Endothelial cell of umbilical vein (primary cell): ENCODE results near the gene ITPRID2. TPM values are rescaled to one million over a fixed set of nuclear protein-coding genes. Genes with fewer than 3 reads are reported as not detected.

Experiments used
- BruUV-seq: library from RNA; stranded (reverse); fragments of 400-500 nt; replicated peaks from 2 replicates; lab custom pipeline; 2021; lab: Mats Ljungman, UMichigan
- CTCF ChIA-PET: fragments of 300-600, 350-600 bp; sonication (Branson Sonifier 250); formaldehyde crosslinking; loops from one replicate; lab custom pipeline; 2021; ENCODE audit warnings: antibody characterized with exemption, inconsistent platforms; lab: Charles Lee
- POLR2A ChIA-PET: fragments of 300-600, 350-600 bp; sonication (Branson Sonifier 250); formaldehyde crosslinking; loops from one replicate; lab custom pipeline; 2021; ENCODE audit warnings: antibody characterized with exemption, inconsistent platforms; lab: Charles Lee
- DNase-seq: peaks from one replicate; pipeline ENCODE4 v3.0.0-alpha.2; 2011; ENCODE audit warnings: low read depth, low spot score
- FAIRE-seq: peaks from 2 replicates; lab custom pipeline; 2011; peaks lifted over from hg19 to GRCh38; lab: Jason Lieb, UNC
- H2AFZ ChIP-seq: 2 replicates; pipeline ENCODE4 v1.6.0; 2012; ENCODE audit warnings: low read depth, low read length, control low read depth, inconsistent platforms
- H3K27ac ChIP-seq: 2 replicates; pipeline ENCODE4 v1.5.1; 2011; ENCODE audit warnings: low read depth, mild to moderate bottlenecking, control low read depth, low read length, moderate library complexity; ENCODE audit not compliant: insufficient read depth
- H3K27me3 ChIP-seq, 2 experiments: 2 replicates each; pipeline versions ENCODE4 v1.6.0 to v1.6.1; 2011; ENCODE audit warnings: low read length in 2 of 2, mixed read lengths in 1 of 2; ENCODE audit not compliant: control insufficient read depth in 2 of 2, insufficient read depth in 2 of 2
- H3K36me3 ChIP-seq, 2 experiments: 2 replicates in 1 of 2; 3 replicates in 1 of 2; pipeline ENCODE4 v1.5.1; 2011; ENCODE audit warnings: low read length in 2 of 2, mild to moderate bottlenecking in 1 of 2, moderate library complexity in 1 of 2; ENCODE audit not compliant: control insufficient read depth in 2 of 2, insufficient read depth in 2 of 2; ENCODE audit errors: extremely low read depth in 1 of 2
- H3K4me1 ChIP-seq: 3 replicates; pipeline ENCODE4 v1.5.1; 2011; ENCODE audit warnings: mild to moderate bottlenecking, low read length; ENCODE audit not compliant: control insufficient read depth, insufficient read depth; ENCODE audit errors: extremely low read depth
- H3K4me2 ChIP-seq: 2 replicates; pipeline ENCODE4 v1.6.1; 2011; ENCODE audit warnings: low read length, control low read depth, mixed read lengths; ENCODE audit not compliant: insufficient read depth
- H3K4me3 ChIP-seq, 3 experiments: fragments of 200-600 bp in 1 of 3; sonication (generic), shearing (Covaris generic) in 1 of 3; replicated peaks in 1 of 3; 2 replicates each; pipeline ENCODE4 v1.5.1; 2011 to 2016; ENCODE audit warnings: control low read depth in 3 of 3, low read length in 3 of 3, mild to moderate bottlenecking in 2 of 3, inconsistent platforms in 1 of 3, low read depth in 1 of 3, moderate library complexity in 1 of 3; ENCODE audit not compliant: insufficient read depth in 1 of 3
- H3K79me2 ChIP-seq: 2 replicates; pipeline ENCODE4 v1.6.0; 2012; ENCODE audit warnings: low read length, inconsistent platforms; ENCODE audit not compliant: control insufficient read depth, insufficient read depth
- H3K9ac ChIP-seq: replicated peaks from 2 replicates; pipeline ENCODE3; 2011; ENCODE audit warnings: low read length, control low read depth; ENCODE audit not compliant: insufficient read depth; ENCODE audit errors: extremely low read depth
- H3K9me1 ChIP-seq: replicated peaks from 3 replicates; pipeline ENCODE4 v1.6.0; 2011; ENCODE audit warnings: mild to moderate bottlenecking, low read length; ENCODE audit not compliant: control insufficient read depth, insufficient read depth; ENCODE audit errors: extremely low read depth
- H3K9me3 ChIP-seq: replicated peaks from 2 replicates; pipeline ENCODE4 v1.5.1; 2012; ENCODE audit warnings: low read length, inconsistent platforms; ENCODE audit not compliant: control insufficient read depth, insufficient read depth
- H4K20me1 ChIP-seq: replicated peaks from 2 replicates; pipeline ENCODE3; 2011; ENCODE audit warnings: mild to moderate bottlenecking, low read length; ENCODE audit not compliant: control insufficient read depth, insufficient read depth; ENCODE audit errors: extremely low read depth
- EZH2 ChIP-seq: IDR thresholded peaks from 2 replicates; pipeline ENCODE4 v1.6.1; 2012; ENCODE audit warnings: borderline replicate concordance, low read depth, mild to moderate bottlenecking, moderate library complexity, low read length, inconsistent platforms; ENCODE audit not compliant: severe bottlenecking
- FOS ChIP-seq: IDR thresholded peaks from 2 replicates; pipeline ENCODE4 v1.6.1; 2011; ENCODE audit warnings: mild to moderate bottlenecking, low read length, moderate library complexity, borderline replicate concordance; ENCODE audit not compliant: insufficient read depth
- GATA2 ChIP-seq: IDR thresholded peaks from 2 replicates; pipeline ENCODE4 v1.7.0; 2011; ENCODE audit warnings: low read depth, mild to moderate bottlenecking, moderate library complexity, mixed read lengths, low read length; ENCODE audit not compliant: insufficient read length, insufficient read depth
- JUN ChIP-seq: IDR thresholded peaks from 2 replicates; pipeline ENCODE4 v1.6.1; 2011; ENCODE audit warnings: borderline replicate concordance, low read depth; ENCODE audit not compliant: insufficient read length, insufficient read depth
- MYC ChIP-seq: IDR thresholded peaks from one replicate; pipeline ENCODE4 v1.6.1; 2011; ENCODE audit warnings: mild to moderate bottlenecking, low read depth, low read length
- POLR2A ChIP-seq: IDR thresholded peaks from 2 replicates; pipeline ENCODE4 v1.6.1; 2012; ENCODE audit warnings: low read depth, mild to moderate bottlenecking, control low read depth, low read length
- POLR2AphosphoS5 ChIP-seq: IDR thresholded peaks from 2 replicates; pipeline ENCODE4 v1.6.1; 2012; ENCODE audit warnings: low read depth, mild to moderate bottlenecking, control low read depth, low read length, moderate library complexity; ENCODE audit not compliant: insufficient read depth
- dilution Hi-C: fragments of 300-500 bp; cut with MboI; formaldehyde crosslinking; loops from one replicate; pipeline ENCODE4 v1.15.0; 2019; ENCODE audit warnings: low sequenced_read_pairs; ENCODE audit not compliant: extremely low pct_ligation_motif_present
- intact Hi-C: fragments of 100-400 bp; cut with micrococcal nuclease; formaldehyde crosslinking; loops from one replicate; pipeline ENCODE4 v1.10.0; 2022
- polyA plus RNA-seq, 4 experiments: library from polyadenylated mRNA; depleted of rRNA in 3 of 4; stranded (reverse) in 3 of 4; unstranded in 1 of 4; fragments of >200 nt; gene quantifications; 2 replicates each; pipeline versions ENCODE4 v1.2.1 to v1.2.3, GENCODE V29; 2011 to 2012; ENCODE audit warnings: missing spikeins in 1 of 4
- total RNA-seq: library from RNA; stranded (reverse); gene quantifications from 2 replicates; pipeline ENCODE4 v1.2.3, GENCODE V29; 2021
- TF ChIP-seq, protein P1 (sequence below), 2 donors: IDR thresholded peaks; 1 replicate in 1 of 2; 2 replicates in 1 of 2; pipeline ENCODE4 v1.5.1; 2011; ENCODE audit warnings: low read length in 2 of 2, mild to moderate bottlenecking in 2 of 2, moderate library complexity in 2 of 2, control low read depth in 1 of 2, inconsistent platforms in 1 of 2, low read depth in 1 of 2; ENCODE audit not compliant: insufficient read depth in 1 of 2; ENCODE audit errors: extremely low read depth in 1 of 2
- TF ChIP-seq, protein P2 (sequence below): IDR thresholded peaks from 2 replicates; pipeline ENCODE4 v1.6.1; 2011; ENCODE audit not compliant: insufficient read depth, insufficient read length

ITPRID2 gene
- total and polyA plus RNA-seq, 2 donors (not counting 3 experiments of a cell fraction or from before 2014, with no cell fraction given), result 37.6 to 272 TPM

DNA sequence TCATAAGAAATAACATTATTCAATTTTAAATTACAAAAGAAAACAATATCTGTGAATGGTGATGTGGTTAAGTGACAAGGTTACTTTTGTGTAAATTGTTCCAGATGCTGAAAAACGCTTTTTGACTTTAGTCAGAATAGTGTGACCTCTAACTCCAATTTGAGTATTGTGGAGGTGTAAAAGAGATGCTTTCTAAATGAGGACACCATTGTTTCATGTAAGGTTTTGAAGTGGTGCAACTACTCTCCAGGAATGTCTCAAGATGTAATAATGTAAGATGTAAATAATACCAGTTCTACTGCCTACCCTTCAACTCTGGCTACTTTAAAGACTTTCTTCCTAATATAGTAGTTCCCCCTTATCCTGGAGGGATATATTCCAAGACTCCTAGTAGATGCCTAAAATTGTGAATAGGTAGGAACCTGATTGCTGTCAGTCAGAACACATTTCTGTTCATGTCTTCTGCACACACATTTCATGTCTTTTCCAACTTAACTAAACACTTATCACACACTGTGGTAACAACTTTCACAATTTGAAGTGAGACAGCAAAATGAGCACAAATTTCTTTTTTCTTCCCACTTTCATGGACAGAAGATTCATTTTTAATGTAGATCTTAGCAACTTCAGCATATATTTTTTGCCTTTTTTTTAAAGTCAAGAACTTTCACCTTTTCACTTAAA is 55.1 kb downstream of the ITPRID2 start:
- Histone ChIP-seq H3K27me3 (no peaks in the 10 kb centered on the region), H3K36me3 (no peaks in the 10 kb centered on the region), H3K4me1 (no peaks in the 10 kb centered on the region), H2AFZ (no peak overlapping the region), H3K9me3 (no peaks in the 10 kb centered on the region), H4K20me1 (no peaks in the 10 kb centered on the region), H3K9ac (no peak overlapping the region), H3K4me2 (no peak overlapping the region), H3K79me2 (no peaks in the 10 kb centered on the region), H3K9me1 (no peaks in the 10 kb centered on the region), H3K27ac (no peak overlapping the region), H3K4me3 (no peak overlapping the region)
- dilution Hi-C loops (no loop called here), intact Hi-C loops (no loop called here)
- no peak for TF ChIP-seq POLR2A
- TF ChIP-seq, protein P1, sequence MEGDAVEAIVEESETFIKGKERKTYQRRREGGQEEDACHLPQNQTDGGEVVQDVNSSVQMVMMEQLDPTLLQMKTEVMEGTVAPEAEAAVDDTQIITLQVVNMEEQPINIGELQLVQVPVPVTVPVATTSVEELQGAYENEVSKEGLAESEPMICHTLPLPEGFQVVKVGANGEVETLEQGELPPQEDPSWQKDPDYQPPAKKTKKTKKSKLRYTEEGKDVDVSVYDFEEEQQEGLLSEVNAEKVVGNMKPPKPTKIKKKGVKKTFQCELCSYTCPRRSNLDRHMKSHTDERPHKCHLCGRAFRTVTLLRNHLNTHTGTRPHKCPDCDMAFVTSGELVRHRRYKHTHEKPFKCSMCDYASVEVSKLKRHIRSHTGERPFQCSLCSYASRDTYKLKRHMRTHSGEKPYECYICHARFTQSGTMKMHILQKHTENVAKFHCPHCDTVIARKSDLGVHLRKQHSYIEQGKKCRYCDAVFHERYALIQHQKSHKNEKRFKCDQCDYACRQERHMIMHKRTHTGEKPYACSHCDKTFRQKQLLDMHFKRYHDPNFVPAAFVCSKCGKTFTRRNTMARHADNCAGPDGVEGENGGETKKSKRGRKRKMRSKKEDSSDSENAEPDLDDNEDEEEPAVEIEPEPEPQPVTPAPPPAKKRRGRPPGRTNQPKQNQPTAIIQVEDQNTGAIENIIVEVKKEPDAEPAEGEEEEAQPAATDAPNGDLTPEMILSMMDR (IDR thresholded peaks at IDR 0.05; ENCODE audit: extremely low read depth in 1 of 2, insufficient read depth in 1 of 2, low read depth in 1 of 2, low read length in 2 of 2), result no peak
- no peak for TF ChIP-seq JUN
- no peak for TF ChIP-seq FOS
- no peak for TF ChIP-seq MYC
- TF ChIP-seq POLR2AphosphoS5, result no peak
- TF ChIP-seq EZH2, result no peak
- TF ChIP-seq, protein P2, sequence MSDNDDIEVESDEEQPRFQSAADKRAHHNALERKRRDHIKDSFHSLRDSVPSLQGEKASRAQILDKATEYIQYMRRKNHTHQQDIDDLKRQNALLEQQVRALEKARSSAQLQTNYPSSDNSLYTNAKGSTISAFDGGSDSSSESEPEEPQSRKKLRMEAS, result no peak
- TF ChIP-seq GATA2, result no peak
- no TSS peak for BruUV-seq
- CTCF ChIA-PET, result interaction anchor here (1.0 kb wide), 1 partner anchor 36 kb away, joined by 3 read pairs; no protein-coding TSS in a partner anchor
- no peak for FAIRE-seq
- POLR2A ChIA-PET, result no interaction called here
- no peak for DNase-seq
